Measurements from ENCODE around the gene CENPX.

The CENPX gene

GRCh38 chr17:82023447-82024241 is 966 bp upstream of the CENPX start:
- no peak for DNase-seq (ENCODE audit: low read depth in 2 of 2)

DNA sequence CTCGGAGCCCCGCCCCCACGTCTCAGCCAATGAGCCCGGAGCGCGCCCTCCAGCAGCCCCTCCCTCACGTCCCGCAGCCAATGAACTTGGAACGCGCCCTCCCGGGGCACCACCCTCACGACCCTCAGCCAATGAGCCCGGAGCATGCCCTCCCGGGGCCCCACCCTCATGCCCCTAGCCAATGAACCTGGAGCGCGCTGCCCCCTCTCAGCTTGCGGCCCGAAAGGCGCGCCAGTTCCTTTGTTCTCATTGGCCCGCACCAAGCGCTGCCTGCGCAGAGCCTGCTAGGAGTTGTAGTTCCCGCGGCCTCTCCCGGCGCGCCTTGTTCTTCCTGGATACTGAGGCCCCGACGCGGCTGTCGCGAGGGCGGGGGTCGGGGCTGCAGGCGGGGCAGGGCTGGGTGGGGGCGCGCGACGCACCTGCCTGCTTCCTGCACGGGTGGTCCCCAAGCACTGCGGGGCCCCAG is 336 bp upstream of the CENPX start, which contains the start of gene LRRC45:
LRRC45 (plus strand) TSS at position 325 of the 466 bp plus-strand sequence. CDS start 339 bp downstream, outside the sequence.
- peak; percentile 100 for DNase-seq (ENCODE audit: low read depth in 2 of 2)

DNA sequence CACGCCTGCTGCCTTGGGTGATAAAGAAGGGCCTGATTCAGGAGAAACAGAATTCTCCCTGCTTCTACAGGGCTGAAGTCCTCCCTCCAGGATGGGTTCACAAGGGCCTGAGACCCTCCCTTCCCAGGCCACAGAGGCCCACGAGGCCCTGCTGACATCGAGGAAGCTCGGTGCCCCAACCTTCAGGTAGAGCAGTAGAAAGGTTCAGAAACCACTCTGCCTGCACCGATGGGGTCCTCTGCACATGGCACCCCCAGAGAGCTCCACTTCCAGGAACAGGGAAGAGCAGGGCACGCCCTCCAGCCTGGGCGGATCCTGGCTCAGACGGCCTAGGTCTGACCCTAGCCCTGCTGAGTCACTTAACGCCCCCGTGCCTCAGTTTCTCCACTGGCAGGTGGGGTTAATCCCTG is 773 bp downstream of the CENPX start:
- no peak for DNase-seq (ENCODE audit: low read depth in 2 of 2)

DNA sequence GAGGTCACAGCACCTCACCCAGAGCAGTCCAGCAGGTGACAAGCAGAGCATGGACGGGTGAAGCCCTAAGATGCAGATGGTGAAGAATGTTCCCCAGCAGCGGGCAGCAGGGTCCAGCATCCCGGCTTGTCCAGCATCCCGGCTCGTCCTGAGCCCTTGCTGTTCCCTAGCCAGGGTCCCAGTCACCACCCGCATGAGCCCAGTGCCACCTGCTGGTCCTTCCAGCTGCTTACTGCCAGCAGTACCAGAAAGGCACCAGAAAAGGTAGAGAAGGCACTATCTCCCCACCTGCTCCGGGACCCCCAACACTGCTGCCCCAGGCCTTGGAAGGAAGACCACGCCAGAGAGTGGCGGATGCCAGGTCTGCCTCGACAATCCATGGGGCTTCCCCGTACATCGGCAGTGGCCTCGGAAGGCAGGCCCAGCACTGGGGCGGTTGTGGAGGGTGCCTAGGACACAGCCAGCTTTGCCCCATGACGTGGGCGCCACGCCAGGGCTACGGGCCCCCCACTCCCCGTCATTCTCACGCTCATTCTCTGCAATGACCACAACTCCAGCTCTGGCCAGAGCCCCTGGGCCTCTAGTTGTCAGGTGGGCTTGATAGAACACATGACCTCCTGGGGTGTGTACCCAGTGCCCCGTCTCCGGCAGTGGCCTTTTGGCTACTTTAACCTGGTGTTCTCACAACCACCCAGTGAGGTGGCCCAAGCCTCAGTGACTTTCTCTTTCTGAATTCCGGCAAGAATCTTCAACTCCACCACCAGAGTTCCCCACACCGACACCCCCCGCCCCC is 1.4 kb downstream of the CENPX start:
- no peak for DNase-seq (ENCODE audit: low read depth in 2 of 2)

GRCh38 chr17:82020572-82021106 is 2.0 kb downstream of the CENPX start:
- no peak for DNase-seq (ENCODE audit: low read depth in 2 of 2)

DNA sequence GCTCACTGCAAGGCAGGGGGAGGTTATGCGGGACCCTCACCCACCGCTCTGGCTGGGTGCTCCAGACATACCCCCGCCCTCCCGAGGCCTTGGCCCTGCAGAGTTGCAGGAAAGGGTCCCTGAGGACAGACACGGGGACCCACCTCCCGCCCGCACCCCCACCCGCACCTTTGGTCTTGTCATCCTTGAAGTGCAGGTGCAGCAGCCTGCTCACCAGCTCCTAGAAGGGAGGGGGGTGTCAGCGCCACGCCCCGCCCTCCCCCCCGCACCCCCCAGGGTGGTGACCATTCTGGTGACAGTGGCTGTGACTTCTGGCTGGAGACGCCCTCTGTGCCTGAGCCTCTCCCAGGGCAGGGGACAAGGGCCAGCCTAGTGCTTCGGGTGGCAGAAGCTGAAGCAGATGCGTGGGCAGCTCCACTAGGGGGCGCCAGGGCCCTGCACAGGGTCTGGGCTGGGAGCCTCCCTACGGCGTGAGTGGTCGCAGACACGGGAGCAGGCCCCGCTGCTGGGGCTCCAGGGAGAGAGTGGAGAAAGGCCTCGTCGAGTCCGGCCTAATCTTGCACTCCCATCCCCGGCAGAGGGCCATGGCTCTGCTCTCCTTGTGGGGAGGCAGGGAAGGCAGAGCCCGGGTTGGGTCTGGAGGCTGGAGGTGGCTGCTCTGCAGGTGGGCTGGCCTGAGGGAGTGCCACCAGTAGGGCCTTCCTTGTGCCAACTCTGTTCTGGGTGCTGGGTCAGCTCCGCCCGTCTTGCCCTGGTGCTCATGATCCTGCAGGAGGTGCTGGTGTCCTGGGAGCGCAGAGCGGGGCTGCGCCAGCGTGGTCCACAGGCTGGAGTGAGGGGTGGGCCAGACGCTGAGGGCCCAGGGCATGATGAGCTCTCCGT is 2.7 kb downstream of the CENPX start:
- DNase-seq (ENCODE audit: low read depth in 2 of 2) = peak; percentile 55 to 56

DNA sequence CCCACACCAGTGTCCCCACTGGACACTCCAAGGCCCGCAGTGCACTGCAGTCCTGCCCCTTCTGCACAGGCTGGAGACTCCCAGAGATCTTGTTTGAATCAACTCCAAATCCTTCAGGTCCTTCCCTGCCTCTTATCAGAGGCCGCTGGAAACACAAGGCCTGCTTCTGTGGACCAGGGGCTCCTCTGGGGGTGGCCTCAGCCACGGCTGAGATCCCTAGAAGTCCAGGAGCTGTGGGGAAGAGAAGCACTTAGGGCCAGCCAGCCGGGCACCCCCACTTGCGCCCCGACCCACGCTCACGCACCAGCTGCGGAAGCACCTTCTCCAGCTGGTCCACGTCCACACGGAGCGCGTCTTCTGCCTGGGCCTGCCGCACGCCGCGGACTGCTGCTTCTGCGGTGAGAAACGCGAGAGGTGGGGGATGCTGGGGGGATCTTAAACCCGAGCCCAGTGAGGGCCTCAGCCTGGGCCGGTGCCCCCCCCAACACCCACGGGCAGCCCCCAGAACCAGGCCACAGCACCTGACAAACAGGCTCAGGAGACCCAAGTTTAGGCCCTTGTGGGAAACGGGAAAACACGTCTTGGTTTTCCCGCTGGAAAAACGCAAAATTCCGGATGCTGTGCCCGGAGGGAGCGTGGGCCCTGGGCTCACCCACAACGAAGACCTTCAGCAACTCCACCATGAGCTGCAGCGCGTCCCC is 3.5 kb downstream of the CENPX start:
- no peak for DNase-seq (ENCODE audit: low read depth in 2 of 2)

- no peak for DNase-seq (ENCODE audit: low read depth in 2 of 2)
Observed at GRCh38 chr17:82018152-82018988, 4.3 kb downstream of the CENPX start.

DNA sequence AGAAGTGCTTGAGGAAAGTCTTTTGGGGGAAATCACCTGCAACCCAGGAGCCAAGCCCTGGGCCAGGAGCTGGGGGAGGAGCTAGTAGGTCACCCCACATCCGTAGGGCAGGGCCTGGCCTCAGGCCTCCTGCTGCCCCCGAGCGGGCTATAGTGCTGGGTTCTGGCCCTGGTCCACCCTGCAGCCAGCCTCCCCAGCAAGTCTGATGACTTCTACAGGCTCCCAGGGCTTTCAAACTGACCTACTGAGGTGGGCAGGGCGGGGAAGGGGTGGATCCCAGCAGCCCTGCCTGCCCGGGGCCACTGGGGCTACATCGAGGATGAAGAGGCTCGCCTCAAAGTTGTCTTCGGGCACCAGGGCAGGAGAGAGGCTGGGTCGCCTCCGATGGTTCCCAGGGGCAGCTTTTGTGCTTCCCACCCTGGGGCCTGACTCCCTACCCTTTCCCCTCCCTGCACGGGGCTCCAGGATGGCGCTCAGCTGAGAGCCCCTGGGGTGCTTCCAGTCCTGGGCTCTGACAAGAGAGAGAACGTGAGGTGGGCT is 5.0 kb downstream of the CENPX start:
- no peak for DNase-seq (ENCODE audit: low read depth in 2 of 2)

GRCh38 chr17:82016875-82017459 is 5.7 kb downstream of the CENPX start:
- DNase-seq (ENCODE audit: low read depth in 2 of 2) = no peak

DNA sequence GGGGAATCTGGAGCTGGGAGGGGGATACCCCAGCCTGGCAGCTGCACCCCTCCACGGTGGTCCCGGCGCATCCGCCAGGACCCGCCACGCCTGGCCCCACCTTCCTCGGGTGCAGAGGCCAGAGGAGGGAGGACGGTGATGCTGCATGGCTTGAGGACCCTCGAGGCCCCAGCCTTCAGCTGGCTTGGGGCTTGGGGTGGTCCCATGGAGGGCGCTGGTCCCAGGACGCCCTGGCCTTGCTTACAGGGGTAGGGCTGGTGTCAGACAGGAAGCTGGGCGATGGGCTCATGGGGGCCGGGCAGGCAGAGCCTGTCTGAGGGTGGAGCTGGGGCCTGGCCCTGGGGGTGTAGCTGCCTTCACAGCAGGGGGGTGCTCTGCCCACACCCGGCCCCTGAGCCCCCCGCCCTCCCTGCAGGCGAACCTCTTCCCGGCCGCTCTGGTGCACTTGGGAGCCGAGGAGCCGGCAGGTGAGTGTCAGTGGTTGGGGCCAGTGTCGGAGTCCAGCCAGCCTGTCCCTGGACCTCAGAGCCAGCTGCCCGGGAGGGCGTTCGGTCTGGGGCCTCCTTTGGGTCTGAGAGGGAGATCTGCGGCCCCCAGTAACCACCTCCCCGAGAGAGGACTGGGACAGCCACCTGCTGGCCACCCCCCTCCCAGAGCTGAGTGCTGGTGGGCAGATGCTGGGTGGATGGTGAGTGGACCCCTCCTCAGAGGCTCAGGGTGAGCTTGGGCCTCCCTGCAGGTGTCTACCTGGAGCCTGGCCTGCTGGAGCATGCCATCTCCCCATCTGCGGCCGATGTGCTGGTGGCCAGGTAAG is 6.4 kb downstream of the CENPX start:
- DNase-seq (ENCODE audit: low read depth in 2 of 2) = no peak

GRCh38 chr17:82015311-82015971 is 7.2 kb downstream of the CENPX start:
- no peak for DNase-seq (ENCODE audit: low read depth in 2 of 2)

- no peak for DNase-seq (ENCODE audit: low read depth in 2 of 2)
Observed at GRCh38 chr17:82014971-82015310, 7.7 kb downstream of the CENPX start.

DNA sequence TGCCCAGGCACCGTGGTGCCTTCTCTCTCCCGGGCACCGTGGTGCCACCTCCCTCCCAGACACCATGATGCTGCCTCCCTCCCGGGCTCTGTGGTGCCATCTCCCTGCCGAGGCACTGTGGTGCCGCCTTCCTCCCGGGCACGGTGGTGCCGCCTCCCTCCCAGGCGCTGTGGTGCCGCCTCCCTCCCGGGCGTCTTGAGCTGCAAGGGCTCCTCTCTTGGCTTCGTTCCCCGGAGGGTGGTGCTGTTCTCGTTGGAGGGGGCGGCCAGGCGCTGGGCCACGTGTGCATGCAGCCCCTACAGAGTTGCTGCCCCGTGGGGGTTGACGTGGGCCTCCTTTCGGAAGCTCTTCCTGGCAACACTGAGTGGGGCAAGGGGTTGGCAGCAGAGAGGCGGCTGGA is 8.2 kb downstream of the CENPX start:
- DNase-seq (ENCODE audit: low read depth in 2 of 2) = no peak

- no peak for DNase-seq (ENCODE audit: low read depth in 2 of 2)
Observed at GRCh38 chr17:82013772-82014321, 8.8 kb downstream of the CENPX start.

DNA sequence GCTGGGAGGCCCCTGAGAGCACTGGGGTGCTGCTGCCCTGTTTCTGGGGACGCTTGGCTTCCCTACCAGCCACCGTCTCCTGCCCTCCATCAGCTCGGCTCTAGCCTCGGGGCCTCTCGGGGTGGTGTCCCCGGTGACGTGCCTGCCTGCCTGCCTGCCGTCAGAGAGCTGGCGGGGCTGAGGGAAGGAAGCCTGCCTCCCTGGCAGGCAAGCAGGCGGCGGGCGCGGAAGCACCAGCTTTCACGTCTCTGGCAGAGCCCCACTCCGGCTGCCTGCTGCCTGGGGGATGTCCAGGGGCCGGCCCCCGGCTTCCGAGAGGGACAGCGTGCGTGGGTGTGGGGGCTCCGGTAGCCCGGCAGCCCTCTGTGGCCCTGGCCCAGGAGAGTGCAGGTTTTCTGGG is 9.3 kb downstream of the CENPX start:
- DNase-seq (ENCODE audit: low read depth in 2 of 2) = no peak

GRCh38 chr17:82012640-82013295 is 9.9 kb downstream of the CENPX start:
- DNase-seq (ENCODE audit: low read depth in 2 of 2) = no peak
